SK-N-MC (cell line): ENCODE measurements around the gene IL4R.

Source experiments
- EZH2 ChIP-seq: fragments of 200-600 bp; sonication (generic); IDR thresholded peaks from one replicate; pipeline ENCODE4 v1.6.1; 2017; ENCODE audit warnings: antibody characterized with exemption
- POLR2AphosphoS5 ChIP-seq: IDR thresholded peaks from 2 replicates; pipeline ENCODE4 v1.6.1; 2012; ENCODE audit warnings: mild to moderate bottlenecking, low read depth, low read length, borderline replicate concordance

DNA sequence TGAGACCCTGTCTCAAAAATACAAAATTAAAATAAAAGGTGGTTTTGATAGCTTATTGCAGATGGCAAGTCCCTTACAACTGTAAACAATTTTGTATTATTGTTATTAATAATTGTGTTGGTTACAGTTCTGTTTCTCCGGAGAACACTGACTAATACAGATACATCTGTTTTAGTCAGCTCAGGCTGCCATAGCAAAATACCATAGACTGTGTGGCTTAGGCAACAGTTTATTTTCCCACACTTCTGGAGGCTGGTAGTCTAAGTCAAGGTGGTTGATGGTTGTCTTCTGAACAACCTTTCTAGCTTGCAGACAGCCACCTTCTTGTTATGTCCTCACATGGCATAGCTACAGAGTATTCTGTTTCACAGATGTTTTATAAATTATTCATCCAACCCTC is 74.0 kb downstream of the IL4R start:
- no peak for TF ChIP-seq EZH2
- no peak for TF ChIP-seq POLR2AphosphoS5
